Measurements from ENCODE around the gene PEPD.

PEPD gene

GRCh38 chr19:33470040-33470330, 51.6 kb downstream of the PEPD start:
- no peak for DNase-seq (ENCODE audit: low spot score)
- in situ Hi-C loops (cut with MboI; ENCODE audit: low pct_unique_long_range_greater_than_20kb, low sequenced_read_pairs, unreplicated experiment) = no loop called here
- TF ChIP-seq CTCF (IDR thresholded peaks at IDR 0.05; ENCODE audit: extremely low read depth, insufficient read depth, missing control alignments) = no peak

- no peak for DNase-seq (ENCODE audit: low spot score)
- TF ChIP-seq CTCF (IDR thresholded peaks at IDR 0.05; ENCODE audit: extremely low read depth, insufficient read depth, missing control alignments) = no peak
- in situ Hi-C loops (cut with MboI; ENCODE audit: low pct_unique_long_range_greater_than_20kb, low sequenced_read_pairs, unreplicated experiment) = no loop called here
Observed at GRCh38 chr19:33469171-33470039, 52.2 kb downstream of the PEPD start.

GRCh38 chr19:33468361-33469170, 53.0 kb downstream of the PEPD start:
- no peak for TF ChIP-seq CTCF (IDR thresholded peaks at IDR 0.05; ENCODE audit: extremely low read depth, insufficient read depth, missing control alignments)
- DNase-seq (ENCODE audit: low spot score) = no peak
- in situ Hi-C loops (cut with MboI; ENCODE audit: low pct_unique_long_range_greater_than_20kb, low sequenced_read_pairs, unreplicated experiment) = no loop called here

GRCh38 chr19:33467851-33468250, 53.7 kb downstream of the PEPD start:
- in situ Hi-C loops (cut with MboI; ENCODE audit: low pct_unique_long_range_greater_than_20kb, low sequenced_read_pairs, unreplicated experiment) = no loop called here
- no peak for DNase-seq (ENCODE audit: low spot score)
- TF ChIP-seq CTCF (IDR thresholded peaks at IDR 0.05; ENCODE audit: extremely low read depth, insufficient read depth, missing control alignments) = no peak

- in situ Hi-C loops (cut with MboI; ENCODE audit: low pct_unique_long_range_greater_than_20kb, low sequenced_read_pairs, unreplicated experiment) = no loop called here
- no peak for DNase-seq (ENCODE audit: low spot score)
- TF ChIP-seq CTCF (IDR thresholded peaks at IDR 0.05; ENCODE audit: extremely low read depth, insufficient read depth, missing control alignments) = no peak
Observed at GRCh38 chr19:33465834-33466233, 55.8 kb downstream of the PEPD start.

GRCh38 chr19:33465371-33465770, 56.2 kb downstream of the PEPD start:
- in situ Hi-C loops (cut with MboI; ENCODE audit: low pct_unique_long_range_greater_than_20kb, low sequenced_read_pairs, unreplicated experiment) = no loop called here
- DNase-seq (ENCODE audit: low spot score) = no peak

More at GRCh38 chr19:33465371-33465770, 56.2 kb downstream of the PEPD start:
- no peak for TF ChIP-seq CTCF (IDR thresholded peaks at IDR 0.05; ENCODE audit: extremely low read depth, insufficient read depth, missing control alignments)

Measured in GM13977 (cell line).